K562 (cell line): Measurements from ENCODE around the gene FOS. TPM values are rescaled to one million over a fixed set of nuclear protein-coding genes. Genes with fewer than 3 reads are reported as not detected.
A peak's percentile ranks its signal among the peaks of the same experiment; 100 is the strongest.

ENCODE experiments used
- CREBBP ChIP-seq: IDR thresholded peaks from one replicate; pipeline ENCODE4 v1.6.1; 2012; ENCODE audit warnings: low read depth, mild to moderate bottlenecking, control low read depth, inconsistent platforms, low read length
- ELF1 ChIP-seq: fragments of 200-800 bp; sonication (Bioruptor generic); IDR thresholded peaks from 2 replicates; pipeline ENCODE4 v1.6.1; 2016; ENCODE audit warnings: missing genetic modification characterization, missing compliant biosample characterization
- EZH2 ChIP-seq: IDR thresholded peaks from 2 replicates; pipeline ENCODE4 v1.6.1; 2012; ENCODE audit warnings: low read depth, mild to moderate bottlenecking, inconsistent platforms, low read length, borderline replicate concordance
- HNRNPH1 ChIP-seq: fragments of 200-400 bp; formaldehyde crosslinking; optimal IDR thresholded peaks from 2 replicates; pipeline ENCODE3; 2017; ENCODE audit warnings: low read depth, mild to moderate bottlenecking, low read length, moderate library complexity
- KDM1A ChIP-seq, 2 experiments: fragments of 450-650 bp; IDR thresholded peaks; 2 replicates each; pipeline ENCODE4 v1.6.1; 2016; ENCODE audit warnings: mild to moderate bottlenecking in 2 of 2
- MECOM ChIP-seq: fragments of 250-450 bp; sonication (Bioruptor Pico); IDR thresholded peaks from 2 replicates; pipeline ENCODE4 v1.8.0; 2022; ENCODE audit warnings: inconsistent platforms
- MEF2D ChIP-seq: conservative IDR thresholded peaks from 2 replicates; pipeline ENCODE4 v1.6.1; 2016; ENCODE audit warnings: low read depth, missing genetic modification characterization, missing compliant biosample characterization
- MLLT1 ChIP-seq, 2 experiments: fragments of 450-650 bp; IDR thresholded peaks; 2 replicates each; pipeline ENCODE4 v1.6.1; 2016
- MXI1 ChIP-seq: IDR thresholded peaks from 2 replicates; pipeline ENCODE4 v1.6.1; 2011; ENCODE audit warnings: low read depth, mild to moderate bottlenecking, improper control_type of control experiment, low read length
- NFYB ChIP-seq: IDR thresholded peaks from 2 replicates; pipeline ENCODE4 v1.6.1; 2011; ENCODE audit warnings: mild to moderate bottlenecking, moderate library complexity; ENCODE audit not compliant: insufficient read length; ENCODE audit errors: extremely low read depth
- NR3C1 ChIP-seq: sonication (generic); formaldehyde crosslinking; IDR thresholded peaks from 2 replicates; pipeline ENCODE4 v1.8.1; 2022; ENCODE audit warnings: missing genetic modification reagents
- POLR3G ChIP-seq: IDR thresholded peaks from 2 replicates; pipeline ENCODE4 v1.6.1; 2011; ENCODE audit not compliant: insufficient read length, insufficient replicate concordance; ENCODE audit errors: extremely low read depth
- RBFOX2 ChIP-seq: fragments of 200-400 bp; formaldehyde crosslinking; IDR thresholded peaks from 2 replicates; pipeline ENCODE4 v1.6.1; 2017; ENCODE audit warnings: low read depth, mild to moderate bottlenecking, low read length, moderate library complexity
- SAFB ChIP-seq: fragments of 200-400 bp; formaldehyde crosslinking; IDR thresholded peaks from 2 replicates; pipeline ENCODE4 v1.6.1; 2017; ENCODE audit warnings: low read depth, low read length, borderline replicate concordance
- SMAD2 ChIP-seq: fragments of 150-350 bp; IDR thresholded peaks from 2 replicates; pipeline ENCODE4 v1.6.1; 2014; ENCODE audit warnings: low read depth, mild to moderate bottlenecking, low read length
- ZNF140 ChIP-seq: fragments of 250-450 bp; sonication (Bioruptor Pico); IDR thresholded peaks from 2 replicates; pipeline ENCODE4 v1.8.0; 2021; ENCODE audit warnings: moderate library complexity, mild to moderate bottlenecking, inconsistent platforms
- ZNF347 ChIP-seq: fragments of 450-650 bp; formaldehyde crosslinking; IDR thresholded peaks from 2 replicates; pipeline ENCODE4 v1.4.0; 2020; ENCODE audit warnings: low read depth, mild to moderate bottlenecking, moderate library complexity
- ZNF707 ChIP-seq: fragments of 250-450 bp; sonication (Bioruptor Pico); conservative IDR thresholded peaks from 2 replicates; pipeline ENCODE4 v1.8.0; 2022; ENCODE audit warnings: inconsistent platforms, mild to moderate bottlenecking, moderate library complexity
- polyA plus RNA-seq, 8 experiments: library from polyadenylated mRNA; depleted of rRNA in 4 of 8; stranded (reverse) in 5 of 8; unstranded in 3 of 8; fragments of >200 nt; fragmentation: Nextera tagmentation in 2 of 8; fragmentation: Illumina TruSeq in 1 of 8; extraction: Ambion mirVana in 2 of 8; extraction: Trizol in 1 of 8; gene quantifications; 2 replicates each; pipeline versions ENCODE4 v1.2.1 to v1.2.3, GENCODE V29; 2011 to 2014; ENCODE audit warnings: inconsistent platforms in 1 of 8, missing spikeins in 1 of 8
- total RNA-seq, 7 experiments: library from RNA; depleted of rRNA in 6 of 7; stranded (reverse); fragments of >200 nt in 6 of 7; fragmentation: Illumina TruSeq in 2 of 7; extraction: Trizol in 2 of 7; gene quantifications; 2 replicates each; pipeline versions ENCODE4 v1.2.1 to v1.2.3, GENCODE V29; 2011 to 2021; ENCODE audit warnings: low replicate concordance in 1 of 7
- TF ChIP-seq, protein P1 (sequence below): sonication (generic); formaldehyde crosslinking; IDR thresholded peaks from 2 replicates; pipeline ENCODE4 v1.5.0; 2020; ENCODE audit warnings: missing genetic modification reagents
- TF ChIP-seq, protein P2 (sequence below): fragments of 450-650 bp; formaldehyde crosslinking; IDR thresholded peaks from 2 replicates; pipeline ENCODE4 v1.4.0; 2020; ENCODE audit warnings: mild to moderate bottlenecking, moderate library complexity
- TF ChIP-seq, protein P3 (sequence below): fragments of 250-450 bp; sonication (Bioruptor Pico); IDR thresholded peaks from 2 replicates; pipeline ENCODE4 v1.5.0; 2021; ENCODE audit warnings: mild to moderate bottlenecking, borderline replicate concordance

FOS gene
- total and polyA plus RNA-seq, 9 of the 15 experiments (the other 6 are each of a cell fraction or from before 2014, with no cell fraction given): 0.54 to 13.8 (median 8.9) TPM

- TF ChIP-seq CREBBP: no peak
- TF ChIP-seq MXI1: no peak
- TF ChIP-seq KDM1A (IDR thresholded peaks at IDR 0.05): peak; percentile 52 to 78
- TF ChIP-seq NR3C1: no peak
- TF ChIP-seq POLR3G: no peak
- peak; percentile 46; the same call in 1 of the 2 replicates for TF ChIP-seq ELF1
- TF ChIP-seq MLLT1 (IDR thresholded peaks at IDR 0.05): no peak
- no peak for TF ChIP-seq NFYB
- TF ChIP-seq ZNF707 (CRISPR knock-in tag): no peak
- no peak for TF ChIP-seq ZNF140 (CRISPR knock-in tag)
- no peak for TF ChIP-seq HNRNPH1
- no peak for TF ChIP-seq ZNF347 (CRISPR knock-in tag)
- TF ChIP-seq, protein P1, sequence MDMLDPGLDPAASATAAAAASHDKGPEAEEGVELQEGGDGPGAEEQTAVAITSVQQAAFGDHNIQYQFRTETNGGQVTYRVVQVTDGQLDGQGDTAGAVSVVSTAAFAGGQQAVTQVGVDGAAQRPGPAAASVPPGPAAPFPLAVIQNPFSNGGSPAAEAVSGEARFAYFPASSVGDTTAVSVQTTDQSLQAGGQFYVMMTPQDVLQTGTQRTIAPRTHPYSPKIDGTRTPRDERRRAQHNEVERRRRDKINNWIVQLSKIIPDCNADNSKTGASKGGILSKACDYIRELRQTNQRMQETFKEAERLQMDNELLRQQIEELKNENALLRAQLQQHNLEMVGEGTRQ (CRISPR knock-in tag): no peak
- no peak for TF ChIP-seq MEF2D (tag)
- TF ChIP-seq RBFOX2: peak; percentile 61
- TF ChIP-seq EZH2: no peak
- TF ChIP-seq SMAD2: no peak
- TF ChIP-seq SAFB: no peak
- TF ChIP-seq MECOM (CRISPR knock-in tag): no peak
- TF ChIP-seq, protein P2, sequence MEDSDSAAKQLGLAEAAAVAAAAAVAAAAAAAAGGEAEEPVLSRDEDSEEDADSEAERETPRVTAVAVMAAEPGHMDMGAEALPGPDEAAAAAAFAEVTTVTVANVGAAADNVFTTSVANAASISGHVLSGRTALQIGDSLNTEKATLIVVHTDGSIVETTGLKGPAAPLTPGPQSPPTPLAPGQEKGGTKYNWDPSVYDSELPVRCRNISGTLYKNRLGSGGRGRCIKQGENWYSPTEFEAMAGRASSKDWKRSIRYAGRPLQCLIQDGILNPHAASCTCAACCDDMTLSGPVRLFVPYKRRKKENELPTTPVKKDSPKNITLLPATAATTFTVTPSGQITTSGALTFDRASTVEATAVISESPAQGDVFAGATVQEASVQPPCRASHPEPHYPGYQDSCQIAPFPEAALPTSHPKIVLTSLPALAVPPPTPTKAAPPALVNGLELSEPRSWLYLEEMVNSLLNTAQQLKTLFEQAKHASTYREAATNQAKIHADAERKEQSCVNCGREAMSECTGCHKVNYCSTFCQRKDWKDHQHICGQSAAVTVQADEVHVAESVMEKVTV: no peak
- TF ChIP-seq, protein P3, sequence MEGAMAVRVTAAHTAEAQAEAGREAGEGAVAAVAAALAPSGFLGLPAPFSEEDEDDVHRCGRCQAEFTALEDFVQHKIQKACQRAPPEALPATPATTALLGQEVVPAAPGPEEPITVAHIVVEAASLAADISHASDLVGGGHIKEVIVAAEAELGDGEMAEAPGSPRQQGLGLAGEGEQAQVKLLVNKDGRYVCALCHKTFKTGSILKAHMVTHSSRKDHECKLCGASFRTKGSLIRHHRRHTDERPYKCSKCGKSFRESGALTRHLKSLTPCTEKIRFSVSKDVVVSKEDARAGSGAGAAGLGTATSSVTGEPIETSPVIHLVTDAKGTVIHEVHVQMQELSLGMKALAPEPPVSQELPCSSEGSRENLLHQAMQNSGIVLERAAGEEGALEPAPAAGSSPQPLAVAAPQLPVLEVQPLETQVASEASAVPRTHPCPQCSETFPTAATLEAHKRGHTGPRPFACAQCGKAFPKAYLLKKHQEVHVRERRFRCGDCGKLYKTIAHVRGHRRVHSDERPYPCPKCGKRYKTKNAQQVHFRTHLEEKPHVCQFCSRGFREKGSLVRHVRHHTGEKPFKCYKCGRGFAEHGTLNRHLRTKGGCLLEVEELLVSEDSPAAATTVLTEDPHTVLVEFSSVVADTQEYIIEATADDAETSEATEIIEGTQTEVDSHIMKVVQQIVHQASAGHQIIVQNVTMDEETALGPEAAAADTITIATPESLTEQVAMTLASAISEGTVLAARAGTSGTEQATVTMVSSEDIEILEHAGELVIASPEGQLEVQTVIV (CRISPR knock-in tag): no peak
These were observed 23.2 kb downstream of the FOS start (continued) for GRCh38 chr14:75301666-75302325.
